Activated CD8-positive, alpha-beta memory T cell treated with anti-CD3 and anti-CD28 coated beads, Interleukin-2, amount 50 U/mL, for 4 hours (primary cell): Measurements from ENCODE around the gene FOXJ2.
A peak's percentile ranks its signal among the peaks of the same experiment; 100 is the strongest.
"Not testable (repeated sequence)": the region's sequence is repeated elsewhere in the genome, so short reads cannot be mapped to it uniquely, and the experiment has no call there.

Experiments
- DNase-seq: peaks from one replicate; pipeline ENCODE4 v3.0.0-alpha.2; 2020

FOXJ2 gene

DNA sequence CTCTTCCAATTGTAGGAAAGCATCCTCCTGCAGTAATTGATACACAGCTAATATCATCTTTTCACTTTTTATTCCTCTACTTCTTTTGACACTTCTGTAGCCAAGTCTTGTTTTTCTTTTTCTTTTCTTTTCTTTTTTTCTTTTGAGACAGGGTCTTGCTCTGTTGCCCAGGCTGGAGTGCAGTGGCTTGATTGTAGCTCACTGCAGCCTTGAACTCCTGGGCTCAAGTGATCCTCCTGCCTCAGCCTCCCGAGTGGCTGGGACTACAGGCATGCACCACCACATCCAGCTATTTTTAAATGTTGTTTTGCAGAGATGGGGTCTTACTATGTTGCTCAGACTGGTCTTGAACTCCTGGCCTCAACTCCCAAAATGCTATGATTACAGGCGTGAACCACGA, 39.3 kb downstream of the FOXJ2 start:
- not testable (repeated sequence) for DNase-seq

DNA sequence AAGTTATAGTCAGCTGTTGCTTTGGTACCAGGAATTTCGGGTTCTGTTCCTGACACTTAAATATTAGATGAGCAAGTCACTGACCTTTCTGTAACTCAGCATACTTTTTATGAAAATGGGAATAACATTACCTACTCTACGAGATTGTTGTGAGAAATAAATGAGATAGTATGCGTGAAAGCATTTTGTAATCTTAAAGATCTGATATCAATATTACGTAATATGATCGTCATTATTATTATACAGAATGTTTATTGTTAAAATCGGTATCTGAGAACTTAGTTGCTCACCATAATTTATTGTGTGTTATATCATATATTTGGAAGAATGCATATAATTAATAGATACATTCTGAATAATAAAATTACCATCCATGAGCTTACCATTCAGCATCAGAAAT, 43.4 kb downstream of the FOXJ2 start:
- DNase-seq = no peak

DNA sequence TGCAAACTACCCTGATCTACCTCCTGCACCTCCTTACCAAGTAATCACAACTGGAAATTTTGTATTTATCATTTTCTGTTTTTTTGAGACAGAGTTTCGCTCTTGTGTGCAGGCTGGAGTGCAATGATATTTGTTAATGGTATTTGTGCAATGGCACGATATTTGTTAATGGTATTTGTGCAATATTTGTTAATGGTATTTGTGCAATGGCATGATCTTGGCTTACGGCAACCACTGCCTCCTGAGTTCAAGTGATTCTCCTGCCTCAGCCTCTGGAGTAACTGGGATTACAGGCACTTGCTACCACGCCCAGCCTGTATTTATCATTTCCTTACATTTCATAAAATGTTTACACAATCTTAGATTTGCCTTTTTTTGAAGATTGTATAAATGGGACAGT, 43.9 kb downstream of the FOXJ2 start:
- DNase-seq = no peak

DNA sequence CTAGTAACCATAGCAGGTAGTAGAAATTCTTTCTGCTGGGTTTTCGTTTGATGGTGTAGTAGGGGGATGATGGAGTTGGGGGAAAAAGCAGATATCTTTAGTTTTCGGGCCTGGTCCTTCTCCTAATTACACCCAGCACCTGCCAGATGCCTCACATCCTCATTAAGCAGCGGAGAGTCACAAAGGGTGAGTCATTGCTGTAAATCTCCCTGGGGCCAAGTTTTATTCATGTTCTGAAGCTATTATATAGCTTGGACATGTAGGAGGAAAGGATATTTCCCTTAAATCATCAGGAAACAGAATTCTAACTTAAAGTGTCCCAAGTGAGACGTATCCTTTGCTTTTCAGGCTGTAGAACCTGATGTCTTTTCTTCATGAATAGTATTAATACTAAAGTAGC, 44.7 kb downstream of the FOXJ2 start:
- no peak for DNase-seq

DNA sequence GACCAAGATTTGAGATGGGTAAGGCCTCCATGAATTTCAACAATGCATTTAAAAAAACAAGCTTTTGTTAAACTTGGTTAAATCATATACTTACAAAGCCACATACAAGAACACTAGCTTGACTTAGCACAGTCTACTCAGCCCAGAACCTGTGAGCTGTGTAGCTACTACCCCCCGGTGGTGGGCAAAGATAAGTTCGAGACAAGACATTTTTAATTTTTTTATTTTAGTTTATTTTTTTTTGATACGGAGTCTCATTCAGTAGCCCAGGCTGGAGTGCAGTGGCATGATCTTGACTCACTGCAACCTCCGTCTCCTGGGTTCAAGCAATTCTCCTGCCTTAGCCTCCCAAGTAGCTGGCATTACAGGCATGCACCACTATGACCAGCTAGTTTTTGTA, 45.9 kb downstream of the FOXJ2 start:
- DNase-seq = peak; percentile 61

DNA sequence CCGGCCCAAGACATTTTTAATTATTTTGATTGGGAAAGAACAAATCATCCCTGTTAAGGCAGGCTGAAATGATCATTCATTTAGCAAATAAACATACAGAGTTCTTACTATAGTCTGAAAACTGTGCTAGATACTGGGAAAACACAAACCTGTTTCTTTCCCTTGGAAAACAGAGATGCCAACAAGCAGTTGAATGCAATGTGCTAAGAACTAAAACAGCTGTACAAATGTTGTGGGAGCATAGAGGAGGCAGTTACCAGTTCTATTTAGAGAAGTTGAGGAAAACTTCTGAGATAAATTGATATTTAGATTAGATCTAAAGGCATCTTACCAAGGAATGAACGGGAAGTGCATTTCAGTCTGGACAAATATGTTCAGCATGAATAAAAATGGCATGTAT, 46.4 kb downstream of the FOXJ2 start:
- no peak for DNase-seq

DNA sequence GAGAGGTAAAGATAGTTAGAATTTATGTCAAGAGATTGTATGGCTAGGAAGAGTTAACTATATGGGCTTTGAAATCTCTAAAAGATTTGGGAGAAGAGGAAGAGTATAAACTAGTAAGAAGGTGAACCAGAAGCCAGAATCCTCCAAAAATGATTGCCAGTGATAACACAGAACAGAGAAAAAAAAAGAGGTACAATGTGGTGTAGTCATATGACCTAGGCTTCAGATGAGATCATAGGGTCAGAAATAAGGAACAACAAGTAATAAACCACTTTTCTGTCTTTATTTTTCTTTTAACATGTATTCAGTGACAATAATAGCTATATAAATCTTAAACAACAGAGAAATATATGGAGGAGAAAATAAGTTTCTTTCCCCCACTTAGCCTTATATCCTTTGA, 47.6 kb downstream of the FOXJ2 start:
- no peak for DNase-seq

DNA sequence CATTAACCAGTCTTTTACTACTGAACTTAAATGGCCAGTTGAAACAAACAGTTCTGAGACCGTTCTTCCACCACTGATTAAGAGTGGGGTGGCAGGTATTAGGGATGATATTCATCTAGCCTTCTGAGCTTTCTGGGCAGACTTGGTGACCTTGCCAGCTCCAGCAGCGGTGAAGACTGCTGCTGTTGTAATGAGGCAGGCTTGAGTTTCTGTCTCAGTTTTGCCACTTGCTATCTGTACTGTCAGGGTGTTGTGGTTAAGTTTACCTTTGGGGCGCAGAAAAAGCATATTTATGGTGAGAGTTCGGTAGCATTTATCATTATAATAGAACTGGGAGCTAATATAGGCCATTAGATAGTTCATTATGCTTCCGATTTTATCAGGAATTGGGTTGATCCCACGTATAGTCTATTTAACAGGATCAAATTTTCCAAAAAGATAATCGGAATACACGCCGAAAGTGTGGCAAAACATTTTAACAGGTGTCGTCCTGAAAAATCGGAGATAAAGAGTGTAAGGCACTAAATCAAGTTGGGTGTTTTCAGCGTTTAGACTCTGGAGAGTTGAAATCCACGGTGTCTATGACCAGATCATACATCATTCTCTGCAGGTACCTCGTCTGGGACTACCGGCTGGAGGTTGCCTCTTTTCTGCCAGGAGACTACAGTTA, 48.9 kb downstream of the FOXJ2 start:
- DNase-seq = peak; percentile 34

DNA sequence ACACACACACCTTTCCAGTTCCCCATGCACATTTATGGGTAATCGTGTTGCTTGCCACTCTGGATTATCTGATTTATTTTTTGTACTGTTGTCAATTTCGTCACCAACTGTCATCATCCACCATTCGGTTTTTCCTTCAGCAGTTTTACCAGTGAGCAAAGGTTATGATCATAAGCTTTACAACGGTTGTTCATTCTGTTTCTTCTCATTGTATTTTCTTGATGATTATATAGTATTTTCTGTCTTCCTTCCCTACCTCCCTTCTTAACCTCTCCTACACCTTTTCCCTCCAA, 50.2 kb downstream of the FOXJ2 start:
- no peak for DNase-seq

DNA sequence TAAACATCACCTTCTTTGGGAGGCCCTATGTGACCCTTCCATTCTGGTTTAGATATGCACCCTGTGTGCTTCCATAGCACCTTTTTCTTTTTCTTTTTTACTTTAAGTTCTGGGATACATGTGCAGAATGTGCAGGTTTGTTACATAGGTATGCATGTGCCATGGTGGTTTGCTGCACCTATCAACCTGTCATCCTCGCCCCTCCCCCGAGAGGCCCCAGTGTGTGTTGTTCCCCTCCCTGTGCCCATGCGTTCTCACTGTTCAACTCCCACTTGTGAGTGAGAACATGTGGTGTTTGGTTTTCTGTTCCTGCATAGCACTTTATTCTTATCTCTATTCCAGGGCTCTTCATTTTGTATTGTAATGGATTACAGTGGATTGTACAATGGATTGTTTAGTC, 51.8 kb downstream of the FOXJ2 start:
- peak; percentile 27 for DNase-seq

DNA sequence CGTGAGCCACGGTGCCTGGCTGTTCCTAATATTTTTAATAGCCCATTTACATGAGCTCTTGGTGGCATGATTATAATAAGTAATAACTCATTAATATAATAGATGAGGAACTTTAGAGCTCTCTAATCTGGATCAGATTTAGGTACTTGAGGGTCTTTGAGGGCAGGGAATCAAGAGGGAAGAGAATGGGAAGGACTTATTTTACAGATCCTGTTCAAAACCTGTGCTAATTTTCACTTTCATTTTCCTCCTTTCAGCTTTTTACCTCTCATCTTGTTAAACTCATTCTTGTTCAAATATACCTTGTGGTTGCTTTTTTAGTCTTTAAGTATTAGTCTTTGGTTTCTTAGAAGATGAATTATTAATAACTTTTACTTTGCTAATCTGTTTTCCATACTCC, 55.1 kb downstream of the FOXJ2 start:
- no peak for DNase-seq

DNA sequence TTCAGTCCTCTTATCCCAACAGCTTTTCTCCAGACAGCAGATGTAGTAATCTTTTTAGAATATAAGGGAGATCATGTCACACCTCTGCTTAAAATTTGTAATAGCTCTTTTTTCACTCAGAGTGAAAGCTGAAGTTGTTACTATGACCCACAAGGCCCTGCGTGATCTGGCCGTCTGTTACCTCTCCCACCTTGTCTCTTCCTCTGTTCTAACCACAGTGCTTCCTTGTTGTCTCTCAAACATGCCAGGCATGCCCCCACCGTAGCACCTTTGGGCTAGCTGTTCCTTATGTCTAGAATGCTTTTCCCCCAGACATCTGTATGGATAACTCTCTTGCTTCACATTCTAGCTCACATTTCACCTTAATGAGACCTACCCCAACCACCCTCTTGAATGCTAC, 56.1 kb downstream of the FOXJ2 start:
- peak; percentile 39 for DNase-seq

DNA sequence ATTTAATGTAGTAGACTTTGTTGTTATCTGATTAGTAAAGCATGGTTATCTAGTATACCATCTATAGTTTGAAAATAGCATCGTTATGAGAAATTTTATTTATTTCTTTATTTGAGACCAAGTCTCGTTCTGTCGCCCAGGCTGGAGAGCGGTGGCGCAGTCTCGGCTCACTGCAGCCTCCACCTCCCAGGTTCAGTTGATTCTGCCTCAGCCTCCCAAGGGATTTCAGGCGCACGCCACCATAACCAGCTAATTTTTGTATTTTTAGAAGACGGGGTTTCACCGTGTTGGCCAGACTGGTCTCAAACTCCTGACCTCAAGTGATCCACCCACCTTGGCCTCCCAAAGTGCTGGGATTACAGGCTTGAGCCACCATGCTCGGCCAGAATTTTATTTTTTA, 56.8 kb downstream of the FOXJ2 start:
- DNase-seq = not testable (repeated sequence)

DNA sequence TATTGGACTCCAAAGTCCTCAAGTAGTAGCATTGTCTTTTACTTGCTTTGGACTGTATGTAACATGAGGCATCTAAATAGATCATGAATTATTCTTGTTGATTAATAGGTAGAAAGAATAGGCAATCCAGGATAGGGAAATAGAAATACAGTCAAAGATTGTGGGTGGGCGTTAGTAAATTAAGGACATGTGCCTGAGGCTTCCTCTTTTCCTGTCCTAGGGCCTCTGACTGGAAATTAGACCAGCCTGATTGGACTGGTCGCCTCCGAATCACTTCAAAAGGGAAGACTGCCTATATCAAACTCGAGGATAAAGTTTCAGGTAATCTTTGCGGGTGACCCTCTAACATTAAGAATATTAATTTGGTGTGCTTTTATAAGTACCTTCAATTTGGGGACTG, 57.2 kb downstream of the FOXJ2 start:
- DNase-seq = no peak

DNA sequence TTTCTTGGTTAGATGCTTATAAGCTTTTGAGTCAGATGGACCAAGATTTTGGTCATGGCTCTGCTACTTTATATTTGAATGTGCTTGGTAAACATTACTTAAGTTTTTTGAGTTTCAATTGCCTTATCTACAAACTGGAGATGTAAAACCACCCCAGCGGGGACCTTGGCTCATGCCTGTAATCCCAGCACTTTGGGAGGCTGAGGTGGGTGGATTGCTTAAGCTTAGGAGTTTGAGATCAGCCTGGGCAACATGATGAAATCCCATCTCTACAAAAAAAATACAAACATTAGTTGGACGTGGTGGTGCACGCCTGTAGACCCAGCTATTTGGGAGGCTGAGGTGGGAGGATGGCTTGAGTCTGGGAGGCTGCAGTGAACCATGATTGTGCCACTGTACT, 60.8 kb downstream of the FOXJ2 start:
- no peak for DNase-seq

DNA sequence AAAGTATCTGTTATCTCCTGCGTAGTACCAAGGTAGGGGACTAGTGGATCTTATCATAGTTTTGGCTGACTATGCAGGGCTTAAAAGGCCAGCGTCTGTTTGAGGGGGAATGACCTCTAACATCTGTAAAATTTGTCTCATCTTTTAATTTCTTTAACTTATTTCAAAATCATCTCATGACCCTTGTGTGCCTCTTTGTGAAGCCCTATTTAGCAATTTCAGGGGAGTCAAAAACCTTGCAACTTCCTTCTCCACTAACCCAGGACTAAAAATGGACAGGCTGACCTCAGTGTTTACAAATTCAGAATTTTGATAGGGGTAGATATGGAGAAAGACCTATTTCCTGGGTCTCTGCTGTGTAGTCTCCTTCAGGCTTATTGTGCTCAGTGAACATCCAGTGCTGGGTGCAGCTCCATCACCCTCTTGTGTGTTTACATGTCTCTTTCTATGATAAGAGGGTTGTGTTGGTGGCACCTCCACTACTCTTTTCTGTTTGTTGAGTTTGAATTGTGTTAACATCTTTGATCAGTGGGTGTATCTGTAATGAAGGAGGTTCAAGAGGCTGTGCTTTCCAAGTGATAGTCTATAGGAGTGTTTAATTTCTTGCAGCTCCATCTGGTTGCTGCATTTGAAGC, 63.9 kb downstream of the FOXJ2 start:
- no peak for DNase-seq

DNA sequence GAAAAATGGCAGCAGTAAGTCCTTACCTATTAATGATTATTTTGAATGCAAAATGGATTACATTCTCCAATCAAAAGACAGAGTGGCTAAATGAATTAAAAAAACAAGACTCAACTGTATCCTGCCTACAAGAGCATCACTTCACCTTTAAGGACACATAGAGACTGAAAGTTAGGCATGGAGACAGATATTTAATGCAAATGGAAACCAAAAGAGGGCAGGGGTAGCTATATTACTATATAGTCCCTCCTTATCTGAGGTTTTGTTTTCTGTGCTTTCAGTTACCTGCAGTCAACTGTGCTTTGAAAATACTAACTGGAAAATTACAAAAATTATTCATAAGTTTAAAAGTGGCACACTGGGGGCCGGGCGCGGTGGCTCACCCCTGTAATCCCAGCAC, 66.7 kb downstream of the FOXJ2 start:
- DNase-seq = no peak
